ENCODE data around the gene COL13A1.

DNA sequence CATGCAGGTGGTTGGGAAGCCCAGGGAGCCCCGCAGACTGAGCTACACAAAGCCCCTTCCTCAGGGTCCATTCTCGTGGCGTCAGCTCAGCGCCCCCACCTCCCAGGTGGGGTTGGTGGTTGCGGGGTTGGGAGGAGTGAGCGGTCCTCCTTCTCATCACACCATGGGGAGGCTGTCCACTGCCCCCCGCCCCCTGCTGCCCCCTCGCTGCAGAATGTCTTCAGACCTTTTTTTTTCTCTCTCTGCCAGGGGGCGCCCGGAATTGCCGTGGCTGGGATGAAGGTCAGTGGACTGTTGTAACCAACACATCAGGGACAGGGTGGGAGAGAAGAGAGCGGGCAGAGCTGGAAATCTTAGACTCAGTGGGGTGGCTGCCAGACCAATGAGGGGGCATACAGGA is 116.3 kb downstream of the COL13A1 start:
- TF ChIP-seq, protein P1, sequence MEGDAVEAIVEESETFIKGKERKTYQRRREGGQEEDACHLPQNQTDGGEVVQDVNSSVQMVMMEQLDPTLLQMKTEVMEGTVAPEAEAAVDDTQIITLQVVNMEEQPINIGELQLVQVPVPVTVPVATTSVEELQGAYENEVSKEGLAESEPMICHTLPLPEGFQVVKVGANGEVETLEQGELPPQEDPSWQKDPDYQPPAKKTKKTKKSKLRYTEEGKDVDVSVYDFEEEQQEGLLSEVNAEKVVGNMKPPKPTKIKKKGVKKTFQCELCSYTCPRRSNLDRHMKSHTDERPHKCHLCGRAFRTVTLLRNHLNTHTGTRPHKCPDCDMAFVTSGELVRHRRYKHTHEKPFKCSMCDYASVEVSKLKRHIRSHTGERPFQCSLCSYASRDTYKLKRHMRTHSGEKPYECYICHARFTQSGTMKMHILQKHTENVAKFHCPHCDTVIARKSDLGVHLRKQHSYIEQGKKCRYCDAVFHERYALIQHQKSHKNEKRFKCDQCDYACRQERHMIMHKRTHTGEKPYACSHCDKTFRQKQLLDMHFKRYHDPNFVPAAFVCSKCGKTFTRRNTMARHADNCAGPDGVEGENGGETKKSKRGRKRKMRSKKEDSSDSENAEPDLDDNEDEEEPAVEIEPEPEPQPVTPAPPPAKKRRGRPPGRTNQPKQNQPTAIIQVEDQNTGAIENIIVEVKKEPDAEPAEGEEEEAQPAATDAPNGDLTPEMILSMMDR (IDR thresholded peaks at IDR 0.05; ENCODE audit: insufficient read depth, low read depth, low read length): no peak
- no peak for TF ChIP-seq EZH2 (IDR thresholded peaks at IDR 0.05; ENCODE audit: insufficient read depth, low read length)

All from astrocyte (in vitro differentiated cells and primary cell).